Stimulated activated naive CD4-positive, alpha-beta T cell treated with Interleukin-2 at 50 U/mL for 16 hours (primary cell): ENCODE results near the gene CDR2L.
"Not testable (repeated sequence)": the region's sequence is repeated elsewhere in the genome, so short reads cannot be mapped to it uniquely, and the experiment has no call there.

Experiments
- DNase-seq: peaks from one replicate; lab custom pipeline; 2025; lab: John Stamatoyannopoulos, UW

CDR2L gene

DNA sequence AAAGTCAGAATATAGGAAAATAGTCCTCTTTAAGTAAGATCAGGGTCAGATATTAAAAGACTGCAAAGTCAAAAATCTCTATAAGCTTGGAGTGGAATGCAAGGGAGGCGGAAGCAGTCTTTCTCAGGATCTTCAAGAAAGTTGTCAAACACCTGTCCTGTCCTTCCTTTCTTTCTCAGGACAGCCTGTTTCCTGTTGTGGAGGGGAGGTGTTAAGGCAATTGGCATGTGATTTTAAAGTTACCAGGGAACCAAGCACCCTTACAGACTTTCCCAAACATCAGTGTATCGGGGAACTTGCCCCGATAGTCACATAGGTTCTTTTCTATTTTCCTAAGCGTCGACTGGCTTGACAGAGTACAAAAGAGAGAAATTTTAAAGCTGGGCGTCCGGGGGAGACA, 57.3 kb downstream of the CDR2L start:
- DNase-seq = no peak

DNA sequence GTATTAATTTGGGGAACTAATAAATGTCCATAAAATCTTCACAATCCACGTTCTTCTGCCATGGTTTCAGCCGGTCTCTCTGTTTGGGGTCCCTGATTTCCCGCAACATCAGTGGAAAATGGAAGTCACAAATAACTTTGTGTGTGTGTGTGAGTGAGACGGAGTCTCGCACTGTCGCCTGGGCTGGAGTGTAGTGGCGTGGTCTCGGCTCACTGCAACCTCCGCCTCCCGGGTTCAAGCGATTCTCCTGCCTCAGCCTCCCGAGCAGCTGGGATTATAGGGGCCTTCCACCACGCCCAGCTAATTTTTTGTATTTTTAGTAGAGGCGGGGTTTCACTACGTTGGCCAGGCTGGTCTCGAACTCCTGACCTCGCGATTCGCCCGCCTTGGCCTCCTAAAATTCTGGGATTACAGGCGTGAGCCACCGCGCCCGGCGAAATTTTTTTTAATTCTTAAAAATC, 58.5 kb downstream of the CDR2L start:
- DNase-seq = not testable (repeated sequence)

DNA sequence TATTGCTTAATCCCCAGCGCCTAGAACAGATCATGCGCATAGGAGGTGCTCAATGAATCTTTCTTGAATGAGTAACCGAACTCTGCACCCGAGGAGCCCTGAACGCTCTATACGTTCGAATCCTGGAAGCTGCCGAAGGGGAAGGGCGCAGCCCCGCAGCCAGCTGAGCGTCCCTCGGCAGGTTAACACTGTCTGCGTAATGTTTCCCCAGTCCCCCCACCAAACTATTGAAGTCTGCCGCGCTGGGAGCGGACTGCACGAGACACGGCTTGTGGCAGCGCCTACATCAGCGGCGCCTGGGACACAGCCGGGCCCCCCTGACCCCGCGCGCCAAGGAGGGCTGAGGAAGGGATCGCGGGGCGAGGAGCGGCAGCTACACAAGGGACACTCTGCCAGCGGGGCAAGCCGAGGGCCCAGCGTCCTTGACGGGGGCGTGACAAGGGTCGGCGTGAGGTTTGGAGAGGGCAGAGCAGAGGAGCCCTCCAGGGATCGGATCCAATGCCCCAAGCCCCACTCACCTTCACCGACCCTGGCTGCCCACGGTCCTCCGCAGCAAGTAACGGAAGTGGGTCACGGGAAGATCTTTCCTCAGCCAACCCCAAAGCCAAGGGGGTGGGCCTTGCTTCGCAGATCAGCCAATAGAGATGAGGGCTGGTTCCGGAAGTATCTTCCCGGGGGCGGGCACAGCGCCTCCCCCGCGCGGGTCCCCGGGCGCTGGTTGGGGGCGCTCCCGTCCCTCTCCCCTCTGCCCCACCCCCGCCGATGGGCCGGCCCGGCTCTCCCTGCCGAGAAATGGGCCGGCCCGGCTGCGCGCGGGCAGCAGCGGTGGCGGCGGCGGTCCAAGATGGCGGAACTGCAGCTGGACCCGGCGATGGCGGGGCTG, 59.2 kb downstream of the CDR2L start, which contains the start of the genes ATP5PD and KCTD2:
TSS of gene ATP5PD (minus strand) at position 563 of the 883 bp plus-strand sequence. CDS start 4,319 bp downstream, outside the sequence.
TSS of gene KCTD2 (plus strand) at position 819 of the 883 bp plus-strand sequence. CDS start at position 845, 26 bp downstream.
- DNase-seq = peak; percentile 94

DNA sequence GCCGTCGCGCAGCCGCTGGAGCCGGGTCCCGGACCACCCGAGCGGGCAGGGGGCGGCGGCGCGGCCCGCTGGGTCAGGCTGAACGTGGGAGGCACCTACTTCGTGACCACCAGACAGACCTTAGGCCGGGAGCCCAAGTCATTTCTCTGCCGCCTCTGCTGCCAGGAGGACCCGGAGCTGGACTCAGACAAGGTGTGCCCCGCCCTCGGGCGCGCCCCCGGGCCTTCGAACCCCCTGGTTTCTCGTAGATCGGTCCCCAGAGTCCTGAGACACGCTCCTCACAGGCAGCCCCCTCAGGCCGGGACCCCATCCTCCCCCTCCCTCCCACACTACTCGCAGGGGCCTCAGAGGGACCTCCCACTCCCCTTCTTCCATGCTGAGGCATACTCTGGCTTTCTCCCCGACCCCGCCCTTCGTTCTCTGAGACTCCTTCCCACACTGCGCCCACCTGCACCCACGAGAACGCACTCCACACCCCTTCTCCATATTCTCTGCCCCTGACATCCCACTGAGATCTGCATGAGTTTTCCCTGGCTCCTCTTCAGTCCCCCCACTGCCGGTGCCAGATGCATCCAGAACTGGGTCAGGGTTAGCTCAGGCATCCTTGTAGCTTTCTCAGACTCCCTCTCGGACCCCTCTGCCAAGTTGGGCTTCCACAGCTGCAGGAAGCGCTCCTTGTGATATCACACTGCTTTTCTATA, 60.1 kb downstream of the CDR2L start:
- peak; percentile 25 for DNase-seq

DNA sequence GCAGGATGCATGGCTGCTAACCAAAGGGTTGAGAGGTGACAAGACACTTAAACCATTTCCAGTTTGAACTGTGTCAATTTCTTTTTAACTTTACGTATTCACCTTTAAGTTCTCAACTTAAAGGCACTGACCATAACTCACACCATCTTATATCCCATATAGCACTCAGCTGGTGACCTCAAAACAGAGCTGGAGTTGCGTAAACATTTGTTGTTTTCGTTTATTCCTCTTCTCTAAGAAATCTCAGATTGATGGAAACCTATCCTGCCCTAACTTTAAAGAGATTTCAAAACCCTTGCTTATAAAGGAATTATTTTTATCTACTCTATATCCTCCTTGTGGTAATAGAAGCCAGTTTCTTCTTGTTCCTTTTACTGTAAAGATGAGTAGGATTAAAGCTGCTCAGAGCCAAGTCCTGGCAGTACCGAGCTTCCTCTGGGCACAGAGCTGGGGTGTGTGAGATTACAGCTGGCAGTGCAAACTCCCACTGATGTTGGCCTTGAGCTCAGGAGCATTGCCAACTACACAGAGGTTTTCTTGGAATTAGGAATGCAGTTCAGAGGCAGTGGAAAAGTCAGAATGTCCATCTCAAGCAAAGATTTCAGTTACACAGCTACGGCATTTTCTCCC, 60.9 kb downstream of the CDR2L start:
- DNase-seq = no peak

DNA sequence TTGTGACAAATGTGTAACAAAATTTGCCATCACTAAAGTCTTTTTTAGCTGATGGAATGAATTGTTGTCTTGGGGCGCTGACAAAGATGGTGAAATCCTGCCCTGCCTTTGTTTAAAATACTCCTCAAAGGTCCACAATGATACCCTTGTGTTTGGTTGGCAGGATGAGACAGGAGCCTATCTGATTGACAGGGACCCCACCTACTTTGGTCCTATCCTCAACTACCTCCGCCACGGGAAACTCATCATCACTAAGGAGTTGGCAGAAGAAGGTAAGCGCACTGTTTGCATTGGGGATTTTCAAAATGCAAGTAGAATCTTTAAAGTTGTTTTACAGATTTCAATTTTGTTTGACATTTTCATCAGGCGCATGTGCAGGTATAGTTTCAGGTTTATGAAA, 61.6 kb downstream of the CDR2L start:
- no peak for DNase-seq

DNA sequence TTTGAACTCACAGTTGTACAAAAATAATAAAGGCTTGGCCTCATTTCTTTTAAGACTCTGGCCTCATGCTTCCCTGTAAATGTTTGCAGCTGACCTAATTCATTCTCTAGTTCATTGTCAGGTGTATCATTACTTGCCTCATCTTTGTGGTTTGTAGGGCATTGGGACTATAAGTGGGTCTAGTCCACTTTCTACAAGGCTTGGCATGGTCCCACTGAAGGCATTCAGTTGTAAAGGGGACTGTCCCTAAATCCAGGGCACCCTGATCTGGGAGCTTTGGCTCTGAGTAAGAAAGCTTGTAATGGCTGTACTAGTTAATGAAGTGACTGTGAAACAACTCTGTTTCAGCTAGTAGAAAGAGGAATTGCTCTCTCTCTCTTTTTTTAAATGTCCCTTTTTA, 62.3 kb downstream of the CDR2L start:
- no peak for DNase-seq

DNA sequence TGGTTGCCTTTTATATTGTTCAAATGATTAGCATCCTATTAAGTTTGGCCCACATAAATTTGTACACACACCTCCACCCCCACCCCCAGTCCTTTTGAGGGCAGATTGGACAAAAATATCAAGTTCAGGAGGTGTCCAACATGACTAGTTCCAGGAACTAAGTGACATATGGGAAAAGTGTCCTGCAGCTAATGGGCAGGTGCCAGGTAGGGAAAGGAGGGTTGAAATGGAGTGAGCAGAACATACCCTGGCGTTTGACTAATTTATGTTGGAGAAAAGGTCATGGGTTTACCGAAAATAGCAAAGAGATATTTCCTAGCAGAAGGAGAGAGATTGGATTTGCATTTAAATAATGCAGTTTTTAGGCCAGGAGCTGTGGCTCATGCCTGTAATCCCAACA, 64.5 kb downstream of the CDR2L start:
- no peak for DNase-seq
